Dedifferentiated amniotic fluid mesenchymal stem cell (primary cell): ENCODE measurements around the gene ZBTB7B.

Experiments
- DNase-seq: peaks from one replicate; pipeline ENCODE4 v3.0.0-alpha.2; 2016; ENCODE audit errors: extremely low spot score

ZBTB7B gene

GRCh38 chr1:155060736-155061135, 58.1 kb downstream of the ZBTB7B start:
- no peak for DNase-seq

- DNase-seq = peak; percentile 55
These were observed 59.0 kb downstream of the ZBTB7B start for GRCh38 chr1:155061381-155062150.

DNA sequence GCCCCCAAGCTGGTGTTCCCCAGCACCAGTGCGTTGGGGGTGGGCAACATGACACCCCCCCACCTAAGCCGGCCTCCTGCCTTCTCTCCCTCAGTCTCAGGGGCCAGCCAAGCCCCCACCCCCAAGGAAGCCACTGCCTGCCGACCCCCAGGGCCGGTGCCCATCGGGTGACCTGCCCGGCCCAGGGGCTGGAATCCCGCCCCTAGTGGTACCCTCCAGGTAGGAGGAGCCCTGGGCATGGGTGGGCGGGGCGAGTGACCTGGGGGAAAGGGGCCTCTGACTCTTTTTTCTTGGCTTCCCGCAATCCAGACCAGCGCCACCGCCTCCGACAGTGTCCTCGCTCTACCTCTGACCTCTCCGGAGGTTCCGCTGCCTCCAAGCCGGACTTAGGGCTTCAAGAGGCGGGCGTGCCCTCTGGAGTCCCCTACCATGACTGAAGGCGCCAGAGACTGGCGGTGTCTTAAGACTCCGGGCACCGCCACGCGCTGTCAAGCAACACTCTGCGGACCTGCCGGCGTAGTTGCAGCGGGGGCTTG, 59.6 kb downstream of the ZBTB7B start:
- no peak for DNase-seq

GRCh38 chr1:155062702-155063411, 60.3 kb downstream of the ZBTB7B start:
- DNase-seq = no peak

DNA sequence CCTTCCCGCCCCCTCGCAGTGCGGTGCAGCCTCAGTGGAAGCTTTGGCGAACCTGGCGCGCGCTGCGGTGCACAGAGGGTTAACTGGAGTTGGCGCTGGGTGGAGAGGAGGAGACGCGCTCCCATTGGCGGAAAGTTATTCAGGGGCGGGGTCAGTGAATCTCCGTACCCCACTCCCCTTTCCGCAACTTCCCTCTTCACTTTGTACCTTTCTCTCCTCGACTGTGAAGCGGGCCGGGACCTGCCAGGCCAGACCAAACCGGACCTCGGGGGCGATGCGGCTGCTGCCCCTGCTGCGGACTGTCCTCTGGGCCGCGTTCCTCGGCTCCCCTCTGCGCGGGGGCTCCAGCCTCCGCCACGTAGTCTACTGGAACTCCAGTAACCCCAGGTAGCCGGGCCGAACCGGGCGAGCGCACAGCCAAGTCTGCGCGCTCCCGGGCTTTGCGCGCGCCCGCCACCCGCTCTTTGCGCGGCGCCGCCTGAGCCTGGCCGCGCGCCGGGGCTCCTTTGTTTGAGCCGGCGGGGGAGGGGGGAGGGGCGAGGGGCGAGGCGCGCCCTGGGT, 61.0 kb downstream of the ZBTB7B start, which contains the start of gene EFNA4:
EFNA4 (plus strand) TSS at position 191 of the 561 bp plus-strand sequence; CDS start at position 275, 84 bp downstream.
- DNase-seq = peak; percentile 71

DNA sequence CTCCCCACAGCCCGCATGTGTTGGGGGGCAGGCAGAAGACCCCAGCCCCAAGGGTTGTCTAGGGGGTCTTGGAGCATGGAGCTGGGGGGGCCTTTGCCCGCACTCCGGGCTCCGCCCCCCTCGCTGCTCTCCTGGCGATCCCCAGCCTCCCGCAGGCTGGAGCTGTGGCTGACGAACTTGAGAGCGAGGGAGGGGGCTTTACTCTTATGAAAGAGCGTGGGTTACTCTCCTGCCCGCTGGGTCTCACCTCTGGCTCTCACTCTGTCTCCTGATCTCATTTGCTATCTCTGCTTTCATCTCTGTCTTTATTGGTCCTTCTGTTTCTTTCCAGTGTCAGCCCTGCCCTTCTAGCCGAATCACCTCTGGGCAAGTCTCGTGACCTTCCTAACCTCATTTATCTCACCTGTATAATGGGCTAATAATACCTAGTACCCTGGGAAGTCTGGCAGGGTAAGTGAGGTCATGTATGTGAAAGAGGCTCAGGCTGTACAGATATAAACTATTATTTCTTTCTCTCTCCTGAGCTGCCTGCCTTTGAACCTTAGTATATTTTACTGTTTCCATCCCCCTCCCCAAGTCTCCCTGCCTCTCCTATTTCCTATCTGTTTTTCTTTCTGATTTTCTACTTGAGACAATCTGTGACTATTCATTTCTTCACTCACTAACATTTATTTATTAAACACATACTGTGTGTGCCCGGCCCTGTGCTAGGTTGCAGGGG, 61.7 kb downstream of the ZBTB7B start:
- no peak for DNase-seq

- DNase-seq = no peak
These were observed 62.3 kb downstream of the ZBTB7B start for GRCh38 chr1:155064832-155065429.

- no peak for DNase-seq
These were observed 64.2 kb downstream of the ZBTB7B start for GRCh38 chr1:155066777-155067176.
